ENCODE results near the gene ABCC10.
A peak's percentile ranks its signal among the peaks of the same experiment; 100 is the strongest.

Gene ABCC10

GRCh38 chr6:43426928-43427405 lies 374 bp upstream of the ABCC10 start:
- TF ChIP-seq, protein P1, sequence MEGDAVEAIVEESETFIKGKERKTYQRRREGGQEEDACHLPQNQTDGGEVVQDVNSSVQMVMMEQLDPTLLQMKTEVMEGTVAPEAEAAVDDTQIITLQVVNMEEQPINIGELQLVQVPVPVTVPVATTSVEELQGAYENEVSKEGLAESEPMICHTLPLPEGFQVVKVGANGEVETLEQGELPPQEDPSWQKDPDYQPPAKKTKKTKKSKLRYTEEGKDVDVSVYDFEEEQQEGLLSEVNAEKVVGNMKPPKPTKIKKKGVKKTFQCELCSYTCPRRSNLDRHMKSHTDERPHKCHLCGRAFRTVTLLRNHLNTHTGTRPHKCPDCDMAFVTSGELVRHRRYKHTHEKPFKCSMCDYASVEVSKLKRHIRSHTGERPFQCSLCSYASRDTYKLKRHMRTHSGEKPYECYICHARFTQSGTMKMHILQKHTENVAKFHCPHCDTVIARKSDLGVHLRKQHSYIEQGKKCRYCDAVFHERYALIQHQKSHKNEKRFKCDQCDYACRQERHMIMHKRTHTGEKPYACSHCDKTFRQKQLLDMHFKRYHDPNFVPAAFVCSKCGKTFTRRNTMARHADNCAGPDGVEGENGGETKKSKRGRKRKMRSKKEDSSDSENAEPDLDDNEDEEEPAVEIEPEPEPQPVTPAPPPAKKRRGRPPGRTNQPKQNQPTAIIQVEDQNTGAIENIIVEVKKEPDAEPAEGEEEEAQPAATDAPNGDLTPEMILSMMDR (IDR thresholded peaks at IDR 0.05): no peak
- Histone ChIP-seq H3K4me3 (peak overlapping the region; percentile 73 to 74), H3K27me3 (no peaks in the 10 kb centered on the region), H3K4me1 (peaks cover 0 to 29% (median 15%) of the 10 kb centered on the region in 4 donors), H3K36me3 (peaks cover 0 to 8% (median 6%) of the 10 kb centered on the region in 3 donors), H3K27ac (peak overlapping the region; percentile 65 to 88), H3K9me3 (no peaks in the 10 kb centered on the region)
- intact Hi-C loops (cut with DNase I; ENCODE audit: low total_unique reads): loop anchor here (5.0 kb wide), 1 partner anchor 55 kb away; no protein-coding TSS in a partner anchor
- DNase-seq: no peak

GRCh38 chr6:43428112-43428570 lies 800 bp downstream of the ABCC10 start:
- intact Hi-C loops (cut with DNase I; ENCODE audit: low total_unique reads): loop anchor here (5.0 kb wide), 1 partner anchor 56 kb away; no protein-coding TSS in a partner anchor
- H3K36me3 ChIP-seq: peaks cover 0 to 19% (median 17%) of the 10 kb centered on the region in 3 donors
- no peaks in the 10 kb centered on the region for H3K27me3 ChIP-seq
- DNase-seq: no peak
- TF ChIP-seq, protein P1 (IDR thresholded peaks at IDR 0.05): no peak
- no peaks in the 10 kb centered on the region for H3K9me3 ChIP-seq
- peak overlapping the region; percentile 65 to 88 for H3K27ac ChIP-seq
- H3K4me1 ChIP-seq: peaks cover 0 to 29% (median 16%) of the 10 kb centered on the region in 4 donors
- H3K4me3 ChIP-seq: peak overlapping the region; percentile 73 to 74

DNA sequence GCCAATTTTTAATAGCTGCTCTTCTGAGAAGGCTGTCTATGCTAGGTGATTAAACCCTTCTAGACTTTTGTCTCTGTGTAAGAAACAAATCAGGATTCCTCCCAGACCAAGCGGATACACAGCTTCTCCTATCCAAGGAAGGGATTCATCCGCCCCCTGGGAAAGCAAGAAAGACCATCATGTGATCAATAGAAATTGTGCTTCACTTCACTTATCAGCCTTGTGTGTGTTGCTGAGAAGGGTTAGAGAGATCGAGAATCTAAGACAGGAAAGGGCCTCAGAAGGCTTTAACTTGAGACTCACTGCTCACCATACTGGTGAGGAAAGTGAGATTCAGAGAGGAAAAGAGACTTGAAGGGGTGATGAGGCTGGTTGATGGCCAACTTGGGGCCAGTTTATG lies 1.5 kb downstream of the ABCC10 start:
- Histone ChIP-seq H3K9me3 (no peaks in the 10 kb centered on the region), H3K4me1 (peaks cover 0 to 29% (median 16%) of the 10 kb centered on the region in 4 donors), H3K36me3 (peaks cover 0 to 27% (median 18%) of the 10 kb centered on the region in 3 donors), H3K27me3 (no peaks in the 10 kb centered on the region), H3K4me3 (peak overlapping the region; percentile 73 to 74), H3K27ac (peak overlapping the region; percentile 65 to 88)
- intact Hi-C loops (cut with DNase I; ENCODE audit: low total_unique reads): loop anchor here (5.0 kb wide), 1 partner anchor 57 kb away; no protein-coding TSS in a partner anchor
- DNase-seq: no peak
- TF ChIP-seq, protein P1 (IDR thresholded peaks at IDR 0.05): no peak

GRCh38 chr6:43432009-43432945 lies 4.9 kb downstream of the ABCC10 start:
- no peak overlapping the region for H3K4me3 ChIP-seq
- H3K4me1 ChIP-seq: peaks cover 0 to 41% (median 34%) of the 10 kb centered on the region in 4 donors
- H3K27ac ChIP-seq: no peak overlapping the region
- TF ChIP-seq, protein P1 (IDR thresholded peaks at IDR 0.05): no peak
- no peaks in the 10 kb centered on the region for H3K9me3 ChIP-seq
- DNase-seq: no peak
- intact Hi-C loops (cut with DNase I; ENCODE audit: low total_unique reads): no loop called here
- H3K36me3 ChIP-seq: peaks cover 0 to 30% (median 18%) of the 10 kb centered on the region in 3 donors
- no peaks in the 10 kb centered on the region for H3K27me3 ChIP-seq

DNA sequence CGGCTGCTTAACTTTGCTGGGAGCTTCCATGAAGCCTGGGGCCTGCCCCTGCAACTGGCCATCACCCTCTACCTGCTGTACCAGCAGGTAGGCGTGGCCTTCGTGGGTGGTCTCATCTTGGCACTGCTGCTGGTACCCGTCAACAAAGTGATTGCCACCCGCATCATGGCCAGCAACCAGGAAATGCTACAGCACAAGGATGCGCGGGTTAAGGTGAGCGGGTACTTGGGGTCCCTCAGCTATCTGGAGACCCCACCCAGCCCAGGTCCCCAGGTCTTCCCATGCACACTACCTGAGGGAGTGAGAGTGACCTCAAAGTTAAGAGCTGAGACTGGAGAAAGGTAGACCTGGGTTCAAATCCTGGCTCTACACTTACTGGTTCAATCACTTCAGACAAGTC lies 5.8 kb downstream of the ABCC10 start:
- no peak overlapping the region for H3K4me3 ChIP-seq
- intact Hi-C loops (cut with DNase I; ENCODE audit: low total_unique reads): no loop called here
- peaks cover 2 to 32% (median 18%) of the 10 kb centered on the region in 3 donors for H3K36me3 ChIP-seq
- no peak for DNase-seq
- no peaks in the 10 kb centered on the region for H3K9me3 ChIP-seq
- no peak overlapping the region for H3K27ac ChIP-seq
- peaks cover 0 to 44% (median 37%) of the 10 kb centered on the region in 4 donors for H3K4me1 ChIP-seq
- TF ChIP-seq, protein P1 (IDR thresholded peaks at IDR 0.05): no peak
- no peaks in the 10 kb centered on the region for H3K27me3 ChIP-seq

Data from tibial artery (tissue), 4 donors.